DND-41 (cell line): ENCODE measurements around the gene PRKAR1B.

Experiments
- ATAC-seq: fragments of 200-7000 bp; cut with Tn5 transposase; 3 replicates; pipeline ENCODE4 v1.9.1; 2021; ENCODE audit warnings: low read depth; ENCODE audit not compliant: insufficient read depth
- DNase-seq: peaks from one replicate; pipeline ENCODE4 v3.0.0-alpha.2; 2020
- H2AFZ ChIP-seq: 2 replicates; pipeline ENCODE4 v1.6.0; 2012; ENCODE audit warnings: low read depth, low read length
- H3K27ac ChIP-seq: 2 replicates; pipeline ENCODE4 v1.5.1; 2012; ENCODE audit warnings: low read length, inconsistent platforms
- H3K27me3 ChIP-seq: fragments of 200-600 bp; sonication (generic); 2 replicates; pipeline ENCODE4 v1.6.0; 2012; ENCODE audit warnings: low read length, mild to moderate bottlenecking, inconsistent platforms; ENCODE audit not compliant: insufficient read depth, poor library complexity
- H3K36me3 ChIP-seq: 2 replicates; pipeline ENCODE4 v1.5.1; 2012; ENCODE audit warnings: low read length, inconsistent platforms; ENCODE audit not compliant: insufficient read depth
- H3K4me1 ChIP-seq: 2 replicates; pipeline ENCODE4 v1.5.1; 2012; ENCODE audit warnings: mild to moderate bottlenecking, low read length; ENCODE audit not compliant: insufficient read depth
- H3K4me2 ChIP-seq: 2 replicates; pipeline ENCODE4 v1.6.0; 2012; ENCODE audit warnings: mild to moderate bottlenecking, moderate library complexity, low read length, inconsistent platforms; ENCODE audit not compliant: insufficient read depth
- H3K4me3 ChIP-seq, 2 experiments: fragments of 200-600 bp in 1 of 2; shearing (Covaris generic) in 1 of 2; 2 replicates each; pipeline ENCODE4 v1.5.1; 2012 to 2016; ENCODE audit warnings: inconsistent platforms in 2 of 2, low read length in 2 of 2, mild to moderate bottlenecking in 2 of 2, low read depth in 1 of 2, moderate library complexity in 1 of 2
- H3K79me2 ChIP-seq: 2 replicates; pipeline ENCODE4 v1.6.0; 2012; ENCODE audit warnings: low read length, inconsistent platforms; ENCODE audit not compliant: insufficient read depth
- H3K9ac ChIP-seq: 2 replicates; pipeline ENCODE4 v1.6.0; 2012; ENCODE audit warnings: low read depth, mild to moderate bottlenecking, inconsistent platforms, low read length, moderate library complexity
- H3K9me3 ChIP-seq: 2 replicates; pipeline ENCODE4 v1.5.1; 2012; ENCODE audit warnings: low read length, moderate library complexity, mild to moderate bottlenecking, inconsistent platforms; ENCODE audit not compliant: insufficient read depth, severe bottlenecking
- H4K20me1 ChIP-seq: 2 replicates; pipeline ENCODE4 v1.6.0; 2012; ENCODE audit warnings: low read length; ENCODE audit not compliant: insufficient read depth
- CTCF ChIP-seq: IDR thresholded peaks from 2 replicates; pipeline ENCODE4 v1.5.1; 2012; ENCODE audit warnings: borderline replicate concordance, low read length, moderate library complexity, mild to moderate bottlenecking; ENCODE audit not compliant: poor library complexity, severe bottlenecking; ENCODE audit errors: extremely low read depth
- EZH2 ChIP-seq: IDR thresholded peaks from 3 replicates; pipeline ENCODE4 v1.6.1; 2012; ENCODE audit warnings: borderline replicate concordance, low read depth, mild to moderate bottlenecking, moderate library complexity, low read length, inconsistent platforms; ENCODE audit not compliant: severe bottlenecking

The PRKAR1B gene

GRCh38 chr7:605661-606450 is 121.2 kb downstream of the PRKAR1B start:
- no peaks in the 10 kb centered on the region for H3K9me3 ChIP-seq
- peak overlapping the region; percentile 65 for H3K4me2 ChIP-seq
- peak overlapping the region; percentile 65 for H3K9ac ChIP-seq
- H3K79me2 ChIP-seq: peaks cover 78% of the 10 kb centered on the region
- peak overlapping the region; percentile 97 for H3K27ac ChIP-seq
- H4K20me1 ChIP-seq: no peaks in the 10 kb centered on the region
- ATAC-seq (no peak), DNase-seq (no peak)
- TF ChIP-seq EZH2: no peak
- TF ChIP-seq CTCF: no peak
- no peaks in the 10 kb centered on the region for H3K27me3 ChIP-seq
- H3K36me3 ChIP-seq: peaks cover 37% of the 10 kb centered on the region
- peak overlapping the region in 1 of 2 experiments; percentile 66; a peak in 2 of 4 replicates for H3K4me3 ChIP-seq
- H3K4me1 ChIP-seq: peaks cover 78% of the 10 kb centered on the region
- H2AFZ ChIP-seq: no peak overlapping the region

GRCh38 chr7:604884-605531 is 122.1 kb downstream of the PRKAR1B start:
- peaks cover 39% of the 10 kb centered on the region for H3K36me3 ChIP-seq
- DNase-seq: no peak

GRCh38 chr7:604001-604883 is 122.8 kb downstream of the PRKAR1B start:
- TF ChIP-seq EZH2: no peak
- TF ChIP-seq CTCF: no peak
- DNase-seq: peak; percentile 96
- Histone ChIP-seq H3K27ac (peak overlapping the region; percentile 97), H3K36me3 (peaks cover 42% of the 10 kb centered on the region), H2AFZ (peak overlapping the region; percentile 68), H3K9ac (peak overlapping the region; percentile 65), H4K20me1 (no peaks in the 10 kb centered on the region), H3K4me1 (peaks cover 62% of the 10 kb centered on the region), H3K9me3 (no peaks in the 10 kb centered on the region), H3K4me3 (peak overlapping the region; percentile 9 to 66; a peak in 3 of 4 replicates), H3K27me3 (no peaks in the 10 kb centered on the region), H3K79me2 (peaks cover 68% of the 10 kb centered on the region), H3K4me2 (peak overlapping the region; percentile 65)
- peak; percentile 88 for ATAC-seq

More at GRCh38 chr7:604884-605531, 122.1 kb downstream of the PRKAR1B start:
- Histone ChIP-seq H3K9me3 (no peaks in the 10 kb centered on the region), H3K27ac (peak overlapping the region; percentile 97), H3K4me1 (peaks cover 69% of the 10 kb centered on the region), H3K9ac (peak overlapping the region; percentile 65), H3K79me2 (peaks cover 75% of the 10 kb centered on the region), H3K4me3 (peak overlapping the region; percentile 9 to 66; a peak in 3 of 4 replicates), H4K20me1 (no peaks in the 10 kb centered on the region), H3K27me3 (no peaks in the 10 kb centered on the region), H3K4me2 (peak overlapping the region; percentile 65), H2AFZ (peak overlapping the region; percentile 53; the same call in 1 of the 2 replicates)
- peak; percentile 2; the same call in 1 of the 3 replicates for ATAC-seq
- TF ChIP-seq CTCF: no peak
- TF ChIP-seq EZH2: no peak
